NCI-H128 (cell line): ENCODE measurements around the gene MAP3K2.
A peak's percentile ranks its signal among the peaks of the same experiment; 100 is the strongest.
"Not testable (repeated sequence)": the region's sequence is repeated elsewhere in the genome, so short reads cannot be mapped to it uniquely, and the experiment has no call there.

Source experiments
- DNase-seq: peaks from one replicate; lab custom pipeline; 2025; ENCODE audit not compliant: unreplicated experiment; lab: John Stamatoyannopoulos, UW

MAP3K2 gene

DNA sequence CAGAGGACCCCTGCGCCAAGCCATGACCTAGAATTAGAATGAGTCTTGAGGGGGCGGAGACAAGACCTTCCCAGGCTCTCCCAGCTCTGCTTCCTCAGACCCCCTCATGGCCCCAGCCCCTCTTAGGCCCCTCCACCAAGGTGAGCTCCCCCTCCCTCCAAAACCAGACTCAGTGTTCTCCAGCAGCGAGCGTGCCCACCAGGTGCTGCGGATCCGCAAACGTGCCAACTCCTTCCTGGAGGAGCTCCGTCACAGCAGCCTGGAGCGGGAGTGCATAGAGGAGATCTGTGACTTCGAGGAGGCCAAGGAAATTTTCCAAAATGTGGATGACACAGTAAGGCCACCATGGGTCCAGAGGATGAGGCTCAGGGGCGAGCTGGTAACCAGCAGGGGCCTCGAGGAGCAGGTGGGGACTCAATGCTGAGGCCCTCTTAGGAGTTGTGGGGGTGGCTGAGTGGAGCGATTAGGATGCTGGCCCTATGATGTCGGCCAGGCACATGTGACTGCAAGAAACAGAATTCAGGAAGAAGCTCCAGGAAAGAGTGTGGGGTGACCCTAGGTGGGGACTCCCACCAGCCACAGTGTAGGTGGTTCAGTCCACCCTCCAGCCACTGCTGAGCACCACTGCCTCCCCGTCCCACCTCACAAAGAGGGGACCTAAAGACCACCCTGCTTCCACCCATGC lies 33.5 kb upstream of the MAP3K2 start:
- DNase-seq: no peak

DNA sequence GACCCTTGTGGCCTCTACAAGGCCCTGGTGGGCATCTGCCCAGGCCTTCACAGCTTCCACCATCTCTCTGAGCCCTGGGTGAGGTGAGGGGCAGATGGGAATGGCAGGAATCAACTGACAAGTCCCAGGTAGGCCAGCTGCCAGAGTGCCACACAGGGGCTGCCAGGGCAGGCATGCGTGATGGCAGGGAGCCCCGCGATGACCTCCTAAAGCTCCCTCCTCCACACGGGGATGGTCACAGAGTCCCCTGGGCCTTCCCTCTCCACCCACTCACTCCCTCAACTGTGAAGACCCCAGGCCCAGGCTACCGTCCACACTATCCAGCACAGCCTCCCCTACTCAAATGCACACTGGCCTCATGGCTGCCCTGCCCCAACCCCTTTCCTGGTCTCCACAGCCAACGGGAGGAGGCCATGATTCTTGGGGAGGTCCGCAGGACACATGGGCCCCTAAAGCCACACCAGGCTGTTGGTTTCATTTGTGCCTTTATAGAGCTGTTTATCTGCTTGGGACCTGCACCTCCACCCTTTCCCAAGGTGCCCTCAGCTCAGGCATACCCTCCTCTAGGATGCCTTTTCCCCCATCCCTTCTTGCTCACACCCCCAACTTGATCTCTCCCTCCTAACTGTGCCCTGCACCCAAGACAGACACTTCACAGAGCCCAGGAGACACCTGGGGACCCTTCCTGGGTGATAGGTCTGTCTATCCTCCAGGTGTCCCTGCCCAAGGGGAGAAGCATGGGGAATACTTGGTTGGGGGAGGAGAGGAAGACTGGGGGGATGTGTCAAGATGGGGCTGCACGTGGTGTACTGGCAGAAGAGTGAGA lies 32.5 kb upstream of the MAP3K2 start:
- no peak for DNase-seq

DNA sequence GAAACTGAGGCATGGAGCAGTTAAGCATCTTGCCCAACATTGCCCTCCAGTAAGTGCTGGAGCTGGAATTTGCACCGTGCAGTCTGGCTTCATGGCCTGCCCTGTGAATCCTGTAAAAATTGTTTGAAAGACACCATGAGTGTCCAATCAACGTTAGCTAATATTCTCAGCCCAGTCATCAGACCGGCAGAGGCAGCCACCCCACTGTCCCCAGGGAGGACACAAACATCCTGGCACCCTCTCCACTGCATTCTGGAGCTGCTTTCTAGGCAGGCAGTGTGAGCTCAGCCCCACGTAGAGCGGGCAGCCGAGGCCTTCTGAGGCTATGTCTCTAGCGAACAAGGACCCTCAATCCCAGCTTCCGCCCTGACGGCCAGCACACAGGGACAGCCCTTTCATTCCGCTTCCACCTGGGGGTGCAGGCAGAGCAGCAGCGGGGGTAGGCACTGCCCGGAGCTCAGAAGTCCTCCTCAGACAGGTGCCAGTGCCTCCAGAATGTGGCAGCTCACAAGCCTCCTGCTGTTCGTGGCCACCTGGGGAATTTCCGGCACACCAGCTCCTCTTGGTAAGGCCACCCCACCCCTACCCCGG lies 31.8 kb upstream of the MAP3K2 start:
- DNase-seq: no peak

- DNase-seq: no peak
Measured at GRCh38 chr2:127419112-127419430, 31.3 kb upstream of the MAP3K2 start.

DNA sequence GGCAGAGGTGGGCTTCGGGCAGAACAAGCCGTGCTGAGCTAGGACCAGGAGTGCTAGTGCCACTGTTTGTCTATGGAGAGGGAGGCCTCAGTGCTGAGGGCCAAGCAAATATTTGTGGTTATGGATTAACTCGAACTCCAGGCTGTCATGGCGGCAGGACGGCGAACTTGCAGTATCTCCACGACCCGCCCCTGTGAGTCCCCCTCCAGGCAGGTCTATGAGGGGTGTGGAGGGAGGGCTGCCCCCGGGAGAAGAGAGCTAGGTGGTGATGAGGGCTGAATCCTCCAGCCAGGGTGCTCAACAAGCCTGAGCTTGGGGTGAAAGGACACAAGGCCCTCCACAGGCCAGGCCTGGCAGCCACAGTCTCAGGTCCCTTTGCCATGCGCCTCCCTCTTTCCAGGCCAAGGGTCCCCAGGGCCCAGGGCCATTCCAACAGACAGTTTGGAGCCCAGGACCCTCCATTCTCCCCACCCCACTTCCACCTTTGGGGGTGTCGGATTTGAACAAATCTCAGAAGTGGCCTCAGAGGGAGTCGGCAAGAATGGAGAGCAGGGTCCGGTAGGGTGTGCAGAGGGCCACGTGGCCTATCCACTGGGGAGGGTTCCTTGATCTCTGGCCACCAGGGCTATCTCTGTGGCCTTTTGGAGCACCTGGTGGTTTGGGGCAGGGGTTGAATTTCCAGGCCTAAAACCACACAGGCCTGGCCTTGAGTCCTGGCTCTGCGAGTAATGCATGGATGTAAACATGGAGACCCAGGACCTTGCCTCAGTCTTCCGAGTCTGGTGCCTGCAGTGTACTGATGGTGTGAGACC lies 30.7 kb upstream of the MAP3K2 start, which contains the start of gene PROC:
TSS of gene PROC (plus strand) at position 128 of the 812 bp plus-strand sequence. CDS start 1,516 bp downstream, outside the sequence.
- no peak for DNase-seq

- DNase-seq: no peak
Measured at GRCh38 chr2:127417406-127417805, 29.6 kb upstream of the MAP3K2 start.

GRCh38 chr2:127416506-127417001 lies 28.8 kb upstream of the MAP3K2 start:
- DNase-seq: no peak

- DNase-seq: no peak
Measured at GRCh38 chr2:127415593-127416505, 28.1 kb upstream of the MAP3K2 start.

GRCh38 chr2:127414638-127415592 lies 27.1 kb upstream of the MAP3K2 start:
- DNase-seq: no peak

GRCh38 chr2:127413782-127414637 lies 26.2 kb upstream of the MAP3K2 start:
- no peak for DNase-seq

- DNase-seq: no peak
Measured at GRCh38 chr2:127413200-127413599, 25.4 kb upstream of the MAP3K2 start.

GRCh38 chr2:127411653-127412369 lies 24.0 kb upstream of the MAP3K2 start:
- DNase-seq: no peak

DNA sequence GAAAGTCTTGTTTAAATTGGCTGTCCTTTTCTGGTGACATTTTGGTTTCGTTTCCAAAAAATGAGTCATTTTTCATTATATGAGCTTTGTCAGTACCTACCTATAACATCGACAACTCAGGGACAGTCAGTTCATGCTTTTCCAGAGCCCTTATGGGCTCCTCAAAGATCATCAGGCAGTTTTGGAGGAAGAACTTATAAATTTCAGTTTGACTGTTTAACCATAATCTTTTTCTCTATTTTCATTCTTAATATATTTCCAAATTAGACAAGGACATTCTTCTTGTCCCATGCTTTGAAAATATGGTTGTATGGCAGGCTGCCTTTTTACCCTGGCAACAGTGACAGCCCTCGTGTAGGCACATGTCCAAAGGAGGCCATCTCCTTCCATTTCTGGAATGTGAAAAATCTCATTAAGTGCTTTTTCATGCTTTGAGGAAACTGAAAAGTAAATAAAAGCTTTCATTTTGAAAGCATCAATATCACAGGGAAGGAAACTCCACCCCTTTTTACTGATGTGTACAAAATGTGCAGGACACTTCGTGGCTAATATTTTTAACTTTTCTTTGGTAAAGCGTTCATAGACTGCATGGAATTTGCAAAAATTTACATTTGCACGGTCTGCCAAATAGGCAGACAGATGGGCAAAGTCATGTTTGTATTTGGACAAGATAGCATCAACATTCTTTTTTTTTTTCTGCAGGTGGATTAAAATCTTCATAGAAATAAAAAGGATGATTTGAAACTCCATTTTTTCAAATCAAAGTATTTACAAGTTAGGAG lies 23.3 kb upstream of the MAP3K2 start:
- no peak for DNase-seq

DNA sequence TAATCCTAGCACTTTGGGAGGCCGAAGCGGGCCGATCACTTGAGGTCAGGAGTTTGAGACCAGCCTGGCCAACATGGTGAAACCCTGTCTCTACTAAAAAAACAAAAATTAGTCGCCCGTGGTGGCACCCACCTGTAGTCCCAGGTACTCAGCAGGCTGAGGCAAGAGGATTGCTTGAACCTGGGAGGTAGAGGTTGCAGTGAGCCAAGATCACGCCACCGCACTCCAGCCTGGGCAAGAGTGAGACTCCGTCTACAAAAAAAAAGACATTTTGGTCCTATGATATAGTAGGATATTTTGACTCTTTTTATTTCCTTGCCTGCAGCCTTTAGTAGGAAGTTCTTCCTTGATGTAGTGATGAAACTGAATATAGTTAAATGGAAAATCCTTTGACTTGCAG lies 21.9 kb upstream of the MAP3K2 start:
- not testable (repeated sequence) for DNase-seq

GRCh38 chr2:127408807-127409099 lies 21.0 kb upstream of the MAP3K2 start:
- DNase-seq: no peak

GRCh38 chr2:127408004-127408806 lies 20.4 kb upstream of the MAP3K2 start:
- DNase-seq: peak; percentile 52
